ENCODE results near the gene WEE1.

The WEE1 gene

GRCh38 chr11:9625728-9626127, 52.3 kb downstream of the WEE1 start:
- Histone ChIP-seq H3K4me1 (ENCODE audit: control insufficient read depth, insufficient read depth, low read length, unreplicated experiment) (no peaks in the 10 kb centered on the region), H2AFZ (ENCODE audit: low read length, unreplicated experiment) (no peak overlapping the region), H3K27me3 (ENCODE audit: insufficient read depth, low read length) (no peaks in the 10 kb centered on the region), H3K36me3 (ENCODE audit: insufficient read depth, low read length) (no peaks in the 10 kb centered on the region), H3K27ac (ENCODE audit: low read depth, low read length) (no peak overlapping the region), H3K4me3 (ENCODE audit: low read depth, low read length) (no peak overlapping the region), H3K79me2 (ENCODE audit: control insufficient read depth, insufficient read depth, low read length, unreplicated experiment) (no peaks in the 10 kb centered on the region)

DNA sequence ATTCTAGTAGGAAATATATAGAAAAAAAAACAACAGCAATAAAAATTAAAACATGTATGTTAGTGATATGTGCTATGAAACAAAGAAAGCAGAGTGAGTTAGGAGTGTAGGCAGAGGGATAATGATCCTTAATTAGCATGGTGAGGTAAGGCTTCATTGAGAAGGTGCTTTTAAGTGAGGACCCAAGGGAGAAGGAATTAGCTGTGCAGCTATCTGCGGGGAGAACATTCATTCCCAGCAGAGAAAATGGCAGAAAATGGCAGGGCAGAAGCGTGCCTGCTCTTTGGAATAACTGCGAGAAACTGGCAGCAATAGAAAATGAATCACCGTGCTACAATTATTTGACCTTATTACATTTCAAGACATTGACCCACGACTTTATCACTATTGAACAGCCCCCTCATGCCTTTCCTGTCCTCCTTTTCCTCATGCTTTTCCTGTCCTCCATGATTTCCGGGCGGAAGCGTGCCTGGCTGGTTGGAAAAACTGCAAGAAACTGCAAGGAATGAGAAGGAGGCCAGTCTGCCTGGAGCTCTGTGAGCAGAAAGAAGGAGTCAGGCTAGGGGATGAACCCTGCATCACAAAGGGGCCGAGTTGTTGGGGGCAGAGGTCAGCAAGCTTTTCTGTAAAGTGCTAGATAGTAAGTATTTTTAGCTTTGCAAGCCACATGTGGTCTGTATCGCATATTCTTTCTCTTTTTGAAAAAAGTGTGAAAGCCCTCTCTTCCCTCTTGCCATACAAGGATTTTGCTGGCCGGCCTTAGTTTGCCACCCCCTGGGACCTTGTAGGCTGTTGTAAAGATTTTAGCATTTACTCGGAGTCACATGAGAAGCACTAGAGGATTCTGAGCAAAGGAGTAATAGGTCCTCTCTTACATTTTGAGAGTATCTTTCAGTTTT, 53.3 kb downstream of the WEE1 start:
- H3K79me2 ChIP-seq (ENCODE audit: control insufficient read depth, insufficient read depth, low read length, unreplicated experiment) = no peaks in the 10 kb centered on the region
- H2AFZ ChIP-seq (ENCODE audit: low read length, unreplicated experiment) = no peak overlapping the region
- H3K36me3 ChIP-seq (ENCODE audit: insufficient read depth, low read length) = no peaks in the 10 kb centered on the region
- no peaks in the 10 kb centered on the region for H3K4me1 ChIP-seq (ENCODE audit: control insufficient read depth, insufficient read depth, low read length, unreplicated experiment)
- no peak overlapping the region for H3K4me3 ChIP-seq (ENCODE audit: low read depth, low read length)
- no peaks in the 10 kb centered on the region for H3K27me3 ChIP-seq (ENCODE audit: insufficient read depth, low read length)
- no peak overlapping the region for H3K27ac ChIP-seq (ENCODE audit: low read depth, low read length)

- H2AFZ ChIP-seq (ENCODE audit: low read length, unreplicated experiment) = no peak overlapping the region
- no peaks in the 10 kb centered on the region for H3K27me3 ChIP-seq (ENCODE audit: insufficient read depth, low read length)
- H3K27ac ChIP-seq (ENCODE audit: low read depth, low read length) = no peak overlapping the region
- no peak overlapping the region for H3K4me3 ChIP-seq (ENCODE audit: low read depth, low read length)
- H3K36me3 ChIP-seq (ENCODE audit: insufficient read depth, low read length) = no peaks in the 10 kb centered on the region
- H3K4me1 ChIP-seq (ENCODE audit: control insufficient read depth, insufficient read depth, low read length, unreplicated experiment) = no peaks in the 10 kb centered on the region
- no peaks in the 10 kb centered on the region for H3K79me2 ChIP-seq (ENCODE audit: control insufficient read depth, insufficient read depth, low read length, unreplicated experiment)
These were observed 55.6 kb downstream of the WEE1 start for GRCh38 chr11:9629064-9629463.

GRCh38 chr11:9633679-9634078, 60.2 kb downstream of the WEE1 start:
- Histone ChIP-seq H3K27ac (ENCODE audit: low read depth, low read length) (no peak overlapping the region), H3K79me2 (ENCODE audit: control insufficient read depth, insufficient read depth, low read length, unreplicated experiment) (no peaks in the 10 kb centered on the region), H3K4me1 (ENCODE audit: control insufficient read depth, insufficient read depth, low read length, unreplicated experiment) (no peaks in the 10 kb centered on the region), H3K36me3 (ENCODE audit: insufficient read depth, low read length) (no peaks in the 10 kb centered on the region), H3K4me3 (ENCODE audit: low read depth, low read length) (no peak overlapping the region), H2AFZ (ENCODE audit: low read length, unreplicated experiment) (no peak overlapping the region), H3K27me3 (ENCODE audit: insufficient read depth, low read length) (no peaks in the 10 kb centered on the region)

- no peak overlapping the region for H3K4me3 ChIP-seq (ENCODE audit: low read depth, low read length)
These were observed 63.2 kb downstream of the WEE1 start for GRCh38 chr11:9636691-9637090.

DNA sequence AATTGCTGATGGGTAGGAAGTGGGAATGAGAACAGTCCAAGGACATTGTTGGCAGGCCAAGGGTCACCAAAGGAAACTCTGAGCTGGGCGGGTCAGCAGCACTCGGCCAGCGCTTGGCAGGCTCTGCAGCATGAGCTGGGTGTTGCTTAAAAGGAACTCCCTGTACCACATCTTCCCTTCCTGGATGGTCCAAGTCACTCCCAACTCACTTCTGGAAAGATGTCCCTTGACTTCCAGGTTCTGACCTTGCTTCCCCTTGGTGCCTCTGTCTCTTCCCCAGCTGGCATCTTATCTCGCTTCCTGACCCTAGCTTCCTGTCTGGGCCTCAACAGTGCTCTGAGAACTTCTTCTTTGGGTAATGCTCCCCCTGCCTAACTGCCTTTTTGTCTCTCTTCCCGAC, 65.6 kb downstream of the WEE1 start:
- no peaks in the 10 kb centered on the region for H3K36me3 ChIP-seq (ENCODE audit: insufficient read depth, low read length)
- H3K4me1 ChIP-seq (ENCODE audit: control insufficient read depth, insufficient read depth, low read length, unreplicated experiment) = no peaks in the 10 kb centered on the region
- no peaks in the 10 kb centered on the region for H3K79me2 ChIP-seq (ENCODE audit: control insufficient read depth, insufficient read depth, low read length, unreplicated experiment)
- H2AFZ ChIP-seq (ENCODE audit: low read length, unreplicated experiment) = no peak overlapping the region
- no peak overlapping the region for H3K27ac ChIP-seq (ENCODE audit: low read depth, low read length)
- no peak overlapping the region for H3K4me3 ChIP-seq (ENCODE audit: low read depth, low read length)
- no peaks in the 10 kb centered on the region for H3K27me3 ChIP-seq (ENCODE audit: insufficient read depth, low read length)

More at GRCh38 chr11:9636691-9637090, 63.2 kb downstream of the WEE1 start:
- no peak overlapping the region for H2AFZ ChIP-seq (ENCODE audit: low read length, unreplicated experiment)
- H3K27ac ChIP-seq (ENCODE audit: low read depth, low read length) = no peak overlapping the region
- no peaks in the 10 kb centered on the region for H3K79me2 ChIP-seq (ENCODE audit: control insufficient read depth, insufficient read depth, low read length, unreplicated experiment)
- no peaks in the 10 kb centered on the region for H3K27me3 ChIP-seq (ENCODE audit: insufficient read depth, low read length)
- no peaks in the 10 kb centered on the region for H3K4me1 ChIP-seq (ENCODE audit: control insufficient read depth, insufficient read depth, low read length, unreplicated experiment)
- no peaks in the 10 kb centered on the region for H3K36me3 ChIP-seq (ENCODE audit: insufficient read depth, low read length)

Data from ACC112 (cell line).